IPS-18a (cell line): ENCODE results near the gene KLHL29.
"Not testable (repeated sequence)": the region's sequence is repeated elsewhere in the genome, so short reads cannot be mapped to it uniquely, and the experiment has no call there.

Experiments
- H3K27ac ChIP-seq: one replicate; pipeline ENCODE4 v1.5.1; 2013; ENCODE audit warnings: low read length
- H3K27me3 ChIP-seq: one replicate; pipeline ENCODE4 v1.6.1; 2013; ENCODE audit warnings: mild to moderate bottlenecking, low read length; ENCODE audit not compliant: control insufficient read depth, insufficient read depth
- H3K36me3 ChIP-seq: one replicate; pipeline ENCODE4 v1.6.1; 2013; ENCODE audit warnings: low read depth, low read length; ENCODE audit not compliant: control insufficient read depth
- H3K4me1 ChIP-seq: one replicate; pipeline ENCODE4 v1.6.1; 2013; ENCODE audit warnings: low read depth, low read length; ENCODE audit not compliant: control insufficient read depth
- H3K4me3 ChIP-seq: one replicate; pipeline ENCODE4 v1.5.1; 2013; ENCODE audit warnings: low read length
- H3K9ac ChIP-seq: one replicate; pipeline ENCODE4 v1.6.1; 2013; ENCODE audit warnings: mild to moderate bottlenecking, low read length, moderate library complexity
- H3K9me3 ChIP-seq: one replicate; pipeline ENCODE4 v1.6.1; 2013; ENCODE audit warnings: low read depth, low read length; ENCODE audit not compliant: control insufficient read depth

KLHL29 gene

DNA sequence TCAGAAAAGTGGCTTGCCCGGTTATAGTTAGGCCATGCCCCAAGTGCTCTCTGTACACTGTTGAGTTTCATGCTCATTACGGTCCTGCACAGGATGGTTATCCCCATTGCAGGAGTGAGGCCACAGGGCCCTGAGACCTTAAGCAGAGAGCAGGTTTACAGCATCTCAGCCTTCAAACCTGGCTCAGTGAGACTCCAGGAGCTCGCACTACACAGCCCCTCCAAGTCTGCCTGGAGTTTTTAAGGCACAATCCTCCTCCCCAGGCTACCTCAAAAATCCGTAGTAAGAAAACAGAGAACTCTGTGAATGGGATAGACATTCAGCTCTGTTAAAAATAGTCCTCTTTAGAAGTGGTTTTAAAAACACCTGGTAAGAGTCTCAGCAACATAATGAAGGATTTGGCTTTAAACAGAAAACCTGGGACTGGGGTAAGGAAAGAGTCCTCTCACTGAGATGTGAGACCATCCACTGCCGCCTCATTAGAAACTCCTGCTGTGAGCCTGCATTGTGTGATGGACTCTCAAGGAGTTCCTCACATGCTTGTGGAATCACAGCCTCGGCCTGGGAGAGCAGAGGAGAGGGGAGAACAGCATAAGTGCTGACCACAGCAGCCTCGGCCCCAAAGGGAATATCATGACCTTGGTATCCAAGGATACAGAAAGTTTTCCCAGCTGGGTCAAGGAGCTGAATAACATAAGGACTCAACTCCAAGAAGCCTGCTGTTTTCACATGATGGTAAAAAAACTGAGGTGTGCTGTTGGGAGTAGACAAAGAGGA lies 327.2 kb downstream of the KLHL29 start:
- no peaks in the 10 kb centered on the region for H3K36me3 ChIP-seq
- no peaks in the 10 kb centered on the region for H3K9me3 ChIP-seq
- peaks cover 15% of the 10 kb centered on the region for H3K4me1 ChIP-seq
- H3K4me3 ChIP-seq: no peak overlapping the region
- no peak overlapping the region for H3K9ac ChIP-seq
- no peak overlapping the region for H3K27ac ChIP-seq
- H3K27me3 ChIP-seq: no peaks in the 10 kb centered on the region

- Histone ChIP-seq H3K27me3 (no peaks in the 10 kb centered on the region), H3K9me3 (no peaks in the 10 kb centered on the region), H3K4me1 (peaks cover 15% of the 10 kb centered on the region), H3K27ac (no peak overlapping the region), H3K9ac (no peak overlapping the region), H3K36me3 (no peaks in the 10 kb centered on the region), H3K4me3 (no peak overlapping the region)
These were observed 327.8 kb downstream of the KLHL29 start for GRCh38 chr2:23712756-23713151.

GRCh38 chr2:23713351-23713750 lies 328.4 kb downstream of the KLHL29 start:
- no peaks in the 10 kb centered on the region for H3K27me3 ChIP-seq
- H3K9ac ChIP-seq: no peak overlapping the region
- peaks cover 15% of the 10 kb centered on the region for H3K4me1 ChIP-seq
- H3K27ac ChIP-seq: no peak overlapping the region
- H3K9me3 ChIP-seq: no peaks in the 10 kb centered on the region
- no peak overlapping the region for H3K4me3 ChIP-seq
- H3K36me3 ChIP-seq: no peaks in the 10 kb centered on the region

DNA sequence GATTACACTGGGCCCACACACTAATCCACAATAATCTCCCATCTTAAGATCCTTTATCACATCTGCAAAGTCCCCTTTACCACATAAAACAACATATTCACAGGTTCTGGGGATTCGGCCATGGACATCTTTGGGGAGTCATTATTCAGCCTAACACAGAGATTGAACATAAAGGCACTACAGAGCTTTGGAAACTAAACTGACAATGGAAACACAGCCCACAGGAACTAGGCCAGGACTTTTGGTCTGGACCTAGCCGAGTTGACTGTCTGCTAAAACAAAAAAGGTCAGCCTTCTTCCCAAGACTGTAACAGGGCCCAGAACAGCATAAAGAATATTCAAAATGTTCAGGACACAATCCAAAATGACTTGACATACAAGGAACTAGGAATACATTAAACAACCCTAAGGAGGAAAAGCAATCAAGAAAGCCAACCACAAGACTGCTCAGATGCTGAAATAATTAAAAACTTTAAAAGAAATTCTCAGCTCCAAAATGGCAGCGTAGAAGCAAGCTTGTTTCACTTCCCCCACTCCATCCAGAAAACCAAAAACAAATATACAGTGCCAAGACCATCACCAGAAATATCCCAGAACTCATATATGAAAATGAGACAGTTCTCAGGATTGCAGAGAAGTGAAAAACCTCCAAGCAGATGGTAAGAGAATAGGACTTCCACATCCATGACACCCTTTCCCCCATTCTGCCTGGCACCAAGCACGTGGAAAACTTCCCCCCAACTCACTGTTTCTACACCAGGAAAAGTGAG lies 334.1 kb downstream of the KLHL29 start:
- Histone ChIP-seq H3K27ac (no peak overlapping the region), H3K4me1 (no peaks in the 10 kb centered on the region), H3K9ac (no peak overlapping the region), H3K4me3 (no peak overlapping the region), H3K27me3 (no peaks in the 10 kb centered on the region), H3K9me3 (no peaks in the 10 kb centered on the region), H3K36me3 (no peaks in the 10 kb centered on the region)

- Histone ChIP-seq H3K36me3 (no peaks in the 10 kb centered on the region), H3K9ac (no peak overlapping the region), H3K4me1 (no peaks in the 10 kb centered on the region), H3K27ac (no peak overlapping the region), H3K27me3 (no peaks in the 10 kb centered on the region), H3K4me3 (no peak overlapping the region), H3K9me3 (no peaks in the 10 kb centered on the region)
These were observed 334.7 kb downstream of the KLHL29 start for GRCh38 chr2:23719716-23720115.

DNA sequence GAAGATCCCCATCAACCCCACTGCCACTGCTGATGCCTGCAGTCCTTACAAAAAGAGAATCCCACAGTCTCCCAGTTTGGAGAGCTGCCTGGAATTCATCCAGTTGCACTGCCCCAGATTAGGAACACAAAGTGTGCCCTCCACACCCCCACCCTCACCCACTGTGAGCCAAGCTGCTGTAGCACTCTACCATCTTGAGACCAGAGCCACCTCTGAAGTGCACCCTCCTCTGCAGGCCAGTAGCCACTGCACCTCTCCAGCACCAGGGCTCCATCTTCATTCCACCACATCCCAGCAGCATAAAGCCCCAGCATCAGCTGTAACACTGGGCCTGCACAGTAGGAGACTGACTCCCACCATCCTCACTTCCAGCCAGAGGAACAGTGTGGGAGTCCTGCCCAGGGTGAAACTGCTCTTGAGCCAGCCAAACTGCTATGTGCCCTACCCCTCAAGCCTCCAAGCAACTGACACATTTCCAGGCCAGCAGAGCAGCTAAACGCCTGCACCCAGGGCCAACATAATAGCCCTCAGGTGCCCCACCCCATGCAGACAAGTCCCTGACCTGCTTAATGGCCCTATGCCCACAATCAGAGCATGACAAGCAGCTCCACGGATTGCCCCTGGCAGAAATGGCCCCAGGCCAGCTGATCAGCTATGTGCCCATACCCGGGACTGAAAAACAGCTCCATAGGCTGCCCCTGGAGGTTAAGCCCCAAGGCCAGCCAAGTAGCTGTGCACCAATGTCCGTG lies 335.9 kb downstream of the KLHL29 start:
- H3K36me3 ChIP-seq: no peaks in the 10 kb centered on the region
- H3K27me3 ChIP-seq: no peaks in the 10 kb centered on the region
- no peak overlapping the region for H3K4me3 ChIP-seq
- no peak overlapping the region for H3K27ac ChIP-seq
- no peaks in the 10 kb centered on the region for H3K4me1 ChIP-seq
- no peaks in the 10 kb centered on the region for H3K9me3 ChIP-seq
- H3K9ac ChIP-seq: no peak overlapping the region

GRCh38 chr2:23721454-23721826 lies 336.5 kb downstream of the KLHL29 start:
- Histone ChIP-seq H3K27ac (no peak overlapping the region), H3K9ac (no peak overlapping the region), H3K36me3 (no peaks in the 10 kb centered on the region), H3K9me3 (no peaks in the 10 kb centered on the region), H3K4me3 (no peak overlapping the region), H3K27me3 (no peaks in the 10 kb centered on the region), H3K4me1 (no peaks in the 10 kb centered on the region)

- Histone ChIP-seq H3K9ac (no peak overlapping the region), H3K9me3 (no peaks in the 10 kb centered on the region), H3K27ac (no peak overlapping the region)
These were observed 337.3 kb downstream of the KLHL29 start for GRCh38 chr2:23722255-23722654.

DNA sequence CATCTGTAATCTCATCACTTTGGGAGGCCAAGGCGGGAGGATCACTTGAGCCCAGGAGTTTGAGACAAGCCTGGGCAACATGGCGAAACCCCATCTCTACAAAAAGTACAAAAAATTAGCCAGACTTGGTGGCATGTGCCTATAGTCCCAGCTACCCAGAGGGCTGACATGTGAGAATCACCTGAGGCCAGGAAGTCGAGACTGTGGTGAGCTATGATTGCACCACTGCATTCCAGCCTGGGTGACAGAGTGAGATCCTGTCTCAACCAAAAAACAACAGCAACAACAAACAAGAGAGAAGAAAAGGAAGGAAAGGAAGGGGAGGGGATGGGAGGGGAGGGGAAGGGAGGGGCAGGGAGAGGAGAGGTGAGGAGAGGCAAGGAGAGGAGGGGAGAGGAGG lies 338.1 kb downstream of the KLHL29 start:
- not testable (repeated sequence) for H3K27ac ChIP-seq, H3K9me3 ChIP-seq, H3K9ac ChIP-seq, H3K4me3 ChIP-seq, H3K36me3 ChIP-seq, H3K4me1 ChIP-seq, H3K27me3 ChIP-seq

More at GRCh38 chr2:23722255-23722654, 337.3 kb downstream of the KLHL29 start:
- Histone ChIP-seq H3K4me3 (no peak overlapping the region), H3K4me1 (no peaks in the 10 kb centered on the region), H3K36me3 (no peaks in the 10 kb centered on the region), H3K27me3 (no peaks in the 10 kb centered on the region)

GRCh38 chr2:23734416-23734815 lies 349.4 kb downstream of the KLHL29 start:
- Histone ChIP-seq H3K36me3 (no peaks in the 10 kb centered on the region), H3K27ac (no peak overlapping the region), H3K27me3 (no peaks in the 10 kb centered on the region), H3K9ac (no peak overlapping the region), H3K4me3 (no peak overlapping the region), H3K4me1 (no peaks in the 10 kb centered on the region), H3K9me3 (no peaks in the 10 kb centered on the region)

DNA sequence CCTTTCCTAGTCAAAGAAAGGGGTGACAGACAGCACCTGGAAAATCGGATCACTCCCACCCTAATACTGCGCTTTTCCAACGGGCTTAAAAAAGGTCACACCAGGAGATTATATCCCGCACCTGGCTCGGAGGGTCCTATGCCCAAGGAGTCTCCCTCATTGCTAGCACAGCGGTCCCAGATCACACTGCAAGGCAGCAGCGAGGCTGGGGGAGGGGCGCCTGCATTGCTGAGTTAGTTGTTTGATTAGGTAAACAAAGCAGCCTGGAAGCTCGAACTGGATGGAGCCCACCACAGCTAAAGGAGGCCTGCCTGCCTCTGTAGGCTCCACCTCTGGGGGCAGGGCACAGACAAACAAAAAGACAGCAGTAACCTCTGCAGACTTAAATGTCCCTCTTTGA lies 351.8 kb downstream of the KLHL29 start:
- H3K9me3 ChIP-seq, H3K36me3 ChIP-seq, H3K4me1 ChIP-seq, H3K27ac ChIP-seq, H3K9ac ChIP-seq, H3K27me3 ChIP-seq, H3K4me3 ChIP-seq: not testable (repeated sequence)
